Stomach (tissue), 9 donors: ENCODE data around the gene LTBP4. TPM values are rescaled to one million over a fixed set of nuclear protein-coding genes. Genes with fewer than 3 reads are reported as not detected.

Experiments used
- DNase-seq, 2 donors: peaks; one replicate each; pipeline versions ENCODE4 v3.0.0 to v3.0.0-alpha.2; 2013 to 2019
- H3K27ac ChIP-seq, 5 donors: fragments of 200-600 bp in 4 of 5; sonication (generic) in 4 of 5; one replicate each; pipeline ENCODE4 v1.5.1; 2013 to 2019; ENCODE audit warnings: mild to moderate bottlenecking in 1 of 5, moderate library complexity in 1 of 5
- H3K27me3 ChIP-seq, 3 donors: fragments of 200-600 bp; sonication (generic); one replicate each; pipeline ENCODE4 v1.5.1; 2017 to 2019; ENCODE audit warnings: mixed run types in 1 of 3
- H3K36me3 ChIP-seq, 4 donors: fragments of 200-600 bp; sonication (generic); 1 replicate in 3 of 4; 2 replicates in 1 of 4; pipeline ENCODE4 v1.5.1; 2016 to 2019
- H3K4me1 ChIP-seq, 4 donors: fragments of 200-600 bp; sonication (generic); one replicate each; pipeline ENCODE4 v1.5.1; 2016 to 2019
- H3K4me3 ChIP-seq, 4 donors: fragments of 200-600 bp; sonication (generic) in 3 of 4; one replicate each; pipeline ENCODE4 v1.5.1; 2016 to 2019; ENCODE audit warnings: mild to moderate bottlenecking in 1 of 4
- H3K9me3 ChIP-seq, 4 donors: fragments of 200-600 bp; sonication (generic); one replicate each; pipeline ENCODE4 v1.5.1; 2016 to 2019
- EP300 ChIP-seq: sonication (generic); formaldehyde crosslinking; IDR thresholded peaks from one replicate; pipeline ENCODE4 v1.6.1; 2017; ENCODE audit warnings: antibody characterized with exemption
- POLR2A ChIP-seq, 4 donors: fragments of 450-650 bp; IDR thresholded peaks; one replicate each; pipeline ENCODE4 v1.6.1; 2016; ENCODE audit warnings: antibody characterized with exemption in 4 of 4, control low read depth in 2 of 4, mild to moderate bottlenecking in 1 of 4, moderate library complexity in 1 of 4
- POLR2AphosphoS5 ChIP-seq, 3 donors: sonication (generic); formaldehyde crosslinking; IDR thresholded peaks; one replicate each; pipeline ENCODE4 v1.6.1; 2016; ENCODE audit warnings: antibody characterized with exemption in 3 of 3
- WGBS, 5 donors: extraction: QIAGEN DNeasy Blood & Tissue Kit in 3 of 5; methylation state at CpG; one replicate each; pipeline versions ENCODE4 v1.1.5 to v1.1.7; 2013 to 2018; 5-methylcytosine and 5-hydroxymethylcytosine counted together
- intact Hi-C: fragments of 100-400 bp; cut with DNase I; formaldehyde crosslinking; loops from one replicate; pipeline ENCODE4 v1.15.1; 2023; ENCODE audit warnings: low total_unique reads
- polyA plus RNA-seq, 3 donors: library from polyadenylated mRNA; stranded (reverse); fragments of 200-250 nt; gene quantifications; one replicate each; pipeline ENCODE4 v1.2.3, GENCODE V29; 2013
- total RNA-seq, 5 donors: library from RNA; depleted of rRNA; stranded (reverse); fragments of >200 nt; gene quantifications; one replicate each; pipeline versions ENCODE4 v1.1.0 to v1.2.3, GENCODE V29; 2014 to 2016
- TF ChIP-seq, protein P1 (sequence below), 7 experiments: fragments of 450-650 bp in 4 of 7; fragments of 200-600 bp in 3 of 7; sonication (generic) in 3 of 7; IDR thresholded peaks; one replicate each; pipeline ENCODE4 v1.5.1; 2016 to 2019; ENCODE audit warnings: antibody characterized with exemption in 7 of 7, control low read depth in 2 of 7, mild to moderate bottlenecking in 1 of 7
- donor health status: healthy with polysubstance abuse.
- donor health status: Bipolar disorder and iron deficiency.
- donor health status: healthy.

LTBP4 gene
- total and polyA plus RNA-seq, 8 donors = 66.1 to 1,027 (median 139) TPM

GRCh38 chr19:40674291-40674690 lies 73.1 kb downstream of the LTBP4 start:
- intact Hi-C loops = no loop called here
- WGBS, 5 donors = 45 to 60% (median 54%) methylated on average over 3 of the region's 3 CpGs
- no peak for DNase-seq
- no peak overlapping the region for H3K27ac ChIP-seq
- no peak for TF ChIP-seq POLR2A (IDR thresholded peaks at IDR 0.05)
- no peak for TF ChIP-seq POLR2AphosphoS5 (IDR thresholded peaks at IDR 0.05)
- no peak for TF ChIP-seq EP300
- TF ChIP-seq, protein P1, sequence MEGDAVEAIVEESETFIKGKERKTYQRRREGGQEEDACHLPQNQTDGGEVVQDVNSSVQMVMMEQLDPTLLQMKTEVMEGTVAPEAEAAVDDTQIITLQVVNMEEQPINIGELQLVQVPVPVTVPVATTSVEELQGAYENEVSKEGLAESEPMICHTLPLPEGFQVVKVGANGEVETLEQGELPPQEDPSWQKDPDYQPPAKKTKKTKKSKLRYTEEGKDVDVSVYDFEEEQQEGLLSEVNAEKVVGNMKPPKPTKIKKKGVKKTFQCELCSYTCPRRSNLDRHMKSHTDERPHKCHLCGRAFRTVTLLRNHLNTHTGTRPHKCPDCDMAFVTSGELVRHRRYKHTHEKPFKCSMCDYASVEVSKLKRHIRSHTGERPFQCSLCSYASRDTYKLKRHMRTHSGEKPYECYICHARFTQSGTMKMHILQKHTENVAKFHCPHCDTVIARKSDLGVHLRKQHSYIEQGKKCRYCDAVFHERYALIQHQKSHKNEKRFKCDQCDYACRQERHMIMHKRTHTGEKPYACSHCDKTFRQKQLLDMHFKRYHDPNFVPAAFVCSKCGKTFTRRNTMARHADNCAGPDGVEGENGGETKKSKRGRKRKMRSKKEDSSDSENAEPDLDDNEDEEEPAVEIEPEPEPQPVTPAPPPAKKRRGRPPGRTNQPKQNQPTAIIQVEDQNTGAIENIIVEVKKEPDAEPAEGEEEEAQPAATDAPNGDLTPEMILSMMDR (IDR thresholded peaks at IDR 0.05) = no peak
- H3K4me1 ChIP-seq = no peaks in the 10 kb centered on the region
- H3K27me3 ChIP-seq = no peaks in the 10 kb centered on the region
- no peaks in the 10 kb centered on the region for H3K9me3 ChIP-seq
- H3K36me3 ChIP-seq = peaks cover 79 to 100% (median 98%) of the 10 kb centered on the region in 4 donors
- no peak overlapping the region for H3K4me3 ChIP-seq

GRCh38 chr19:40677156-40677555 lies 76.0 kb downstream of the LTBP4 start:
- no peaks in the 10 kb centered on the region for H3K4me1 ChIP-seq
- no peak overlapping the region for H3K27ac ChIP-seq
- H3K27me3 ChIP-seq = no peaks in the 10 kb centered on the region
- TF ChIP-seq, protein P1 (IDR thresholded peaks at IDR 0.05) = no peak
- TF ChIP-seq EP300 = no peak
- no peak for TF ChIP-seq POLR2A (IDR thresholded peaks at IDR 0.05)
- no peak for TF ChIP-seq POLR2AphosphoS5 (IDR thresholded peaks at IDR 0.05)
- no peak for DNase-seq
- H3K4me3 ChIP-seq = no peak overlapping the region
- 94 to 96% (median 95%) methylated on average over 15 to 23 of the region's 23 CpGs for WGBS, 5 donors
- intact Hi-C loops = no loop called here
- H3K36me3 ChIP-seq = peaks cover 64 to 100% (median 98%) of the 10 kb centered on the region in 4 donors
- H3K9me3 ChIP-seq = no peaks in the 10 kb centered on the region

Other genes with a start within 250 kb of the LTBP4 start
- gene HIPK4, start 211.2 kb upstream of the LTBP4 start, total RNA-seq = not detected
- gene HIPK4, start 211.2 kb upstream of the LTBP4 start, polyA plus RNA-seq = under 1 TPM; 0.05 to 0.46 (median 0.12) TPM
- 1 to 10 TPM in 4 of 5 donors, not detected in 1; 4.3 to 8.6 (median 6.3) TPM for gene PRX, start 188.0 kb upstream of the LTBP4 start, total RNA-seq
- 1 to 10 TPM; 1.6 to 2.7 (median 2.1) TPM for gene PRX, start 188.0 kb upstream of the LTBP4 start, polyA plus RNA-seq
- 10 to 100 TPM in 1 of 5 donors, 1 to 10 TPM in 3, not detected in 1; 8.6 to 16.8 (median 9.7) TPM for gene SERTAD1, start 175.4 kb upstream of the LTBP4 start, total RNA-seq
- 10 to 100 TPM; 11.2 to 36.5 (median 25.2) TPM for gene SERTAD1, start 175.4 kb upstream of the LTBP4 start, polyA plus RNA-seq
- gene SERTAD3, start 157.0 kb upstream of the LTBP4 start, total RNA-seq = 10 to 100 TPM in 4 of 5 donors, 1 to 10 TPM in 1; 6.2 to 41.4 (median 32.5) TPM
- gene SERTAD3, start 157.0 kb upstream of the LTBP4 start, polyA plus RNA-seq = 10 to 100 TPM; 16.8 to 29.4 (median 25.9) TPM
- gene BLVRB, start 135.6 kb upstream of the LTBP4 start, total RNA-seq = 100 to 1,000 TPM in 4 of 5 donors, 10 to 100 TPM in 1; 54.3 to 561 (median 121) TPM
- gene BLVRB, start 135.6 kb upstream of the LTBP4 start, polyA plus RNA-seq = 100 to 1,000 TPM; 247 to 492 (median 288) TPM
- gene SPTBN4, start 134.4 kb upstream of the LTBP4 start, total RNA-seq = 10 to 100 TPM in 1 of 5 donors, 1 to 10 TPM in 3, not detected in 1; 2.2 to 18.1 (median 2.6) TPM
- gene SPTBN4, start 134.4 kb upstream of the LTBP4 start, polyA plus RNA-seq = 1 to 10 TPM; 1.4 to 2.2 (median 2.0) TPM
- gene SHKBP1, start 24.5 kb upstream of the LTBP4 start, total RNA-seq = 100 to 1,000 TPM in 1 of 5 donors, 10 to 100 TPM in 4; 15.8 to 102 (median 70.6) TPM
- 10 to 100 TPM; 76.1 to 95.7 (median 79.9) TPM for gene SHKBP1, start 24.5 kb upstream of the LTBP4 start, polyA plus RNA-seq
- gene NUMBL, start 89.3 kb downstream of the LTBP4 start, total RNA-seq = 100 to 1,000 TPM in 2 of 5 donors, 10 to 100 TPM in 3; 14.7 to 254 (median 31.6) TPM
- gene NUMBL, start 89.3 kb downstream of the LTBP4 start, polyA plus RNA-seq = 10 to 100 TPM; 10.1 to 12.9 (median 11.6) TPM
- 10 to 100 TPM; 40.9 to 91.5 (median 52.3) TPM for gene COQ8B, start 115.5 kb downstream of the LTBP4 start, total RNA-seq
- 10 to 100 TPM; 26.9 to 35.2 (median 29.2) TPM for gene COQ8B, start 115.5 kb downstream of the LTBP4 start, polyA plus RNA-seq
- 10 to 100 TPM; 17.8 to 84.0 (median 31.4) TPM for gene ITPKC, start 115.7 kb downstream of the LTBP4 start, total RNA-seq
- 10 to 100 TPM; 19.7 to 32.2 (median 20.5) TPM for gene ITPKC, start 115.7 kb downstream of the LTBP4 start, polyA plus RNA-seq
- 10 to 100 TPM in 2 of 5 donors, 1 to 10 TPM in 2, under 1 TPM in 1; 0.73 to 24.6 (median 8.2) TPM for gene ACTMAP, start 149.1 kb downstream of the LTBP4 start, total RNA-seq
- 1 to 10 TPM; 5.5 to 9.7 (median 8.2) TPM for gene ACTMAP, start 149.1 kb downstream of the LTBP4 start, polyA plus RNA-seq
- gene SNRPA, start 149.8 kb downstream of the LTBP4 start, total RNA-seq = 100 to 1,000 TPM in 2 of 5 donors, 10 to 100 TPM in 2, 1 to 10 TPM in 1; 4.9 to 258 (median 46.0) TPM
- 10 to 100 TPM; 33.1 to 74.6 (median 71.6) TPM for gene SNRPA, start 149.8 kb downstream of the LTBP4 start, polyA plus RNA-seq
- gene MIA, start 174.2 kb downstream of the LTBP4 start, total RNA-seq = 1 to 10 TPM in 2 of 5 donors, not detected in 3; 2.9 to 8.1 TPM
- 10 to 100 TPM in 1 of 3 donors, 1 to 10 TPM in 1, not detected in 1; 2.8 to 10.1 TPM for gene MIA, start 174.2 kb downstream of the LTBP4 start, polyA plus RNA-seq
- 10 to 100 TPM in 4 of 5 donors, not detected in 1; 10.3 to 47.8 (median 28.9) TPM for gene RAB4B, start 176.9 kb downstream of the LTBP4 start, total RNA-seq
- 10 to 100 TPM; 31.6 to 53.7 (median 39.2) TPM for gene RAB4B, start 176.9 kb downstream of the LTBP4 start, polyA plus RNA-seq
- 100 to 1,000 TPM in 1 of 5 donors, 10 to 100 TPM in 4; 30.0 to 115 (median 71.2) TPM for gene EGLN2, start 197.8 kb downstream of the LTBP4 start, total RNA-seq
- 10 to 100 TPM; 69.8 to 73.9 (median 71.7) TPM for gene EGLN2, start 197.8 kb downstream of the LTBP4 start, polyA plus RNA-seq
- gene CYP2A6, start 249.1 kb downstream of the LTBP4 start, total RNA-seq = not detected
- not detected for gene CYP2A6, start 249.1 kb downstream of the LTBP4 start, polyA plus RNA-seq